Measurements from ENCODE around the gene CAPN11.
"Not testable (repeated sequence)": the region's sequence is repeated elsewhere in the genome, so short reads cannot be mapped to it uniquely, and the experiment has no call there.

CAPN11 gene

DNA sequence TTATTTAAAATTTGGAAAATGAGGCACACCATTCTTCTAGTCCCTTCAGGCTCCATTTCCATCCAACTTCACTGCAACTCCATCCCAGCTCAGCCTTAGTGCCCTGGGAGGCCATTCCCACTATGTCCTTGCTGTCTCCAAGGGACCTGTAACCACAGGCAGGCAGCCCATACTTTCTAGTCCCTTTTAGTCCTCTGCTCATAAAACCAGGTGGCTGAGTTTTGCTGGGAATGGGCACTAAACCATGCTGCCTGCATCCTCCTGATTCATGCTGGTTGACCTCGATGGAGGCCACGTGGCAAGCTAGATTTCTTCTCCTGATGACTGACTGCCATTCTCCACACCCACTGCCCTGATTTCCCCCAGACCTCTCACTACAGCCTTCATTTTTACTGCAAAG, 30.6 kb downstream of the CAPN11 start:
- no peak overlapping the region for H3K4me3 ChIP-seq (ENCODE audit: low read length)
- TF ChIP-seq, protein P1, sequence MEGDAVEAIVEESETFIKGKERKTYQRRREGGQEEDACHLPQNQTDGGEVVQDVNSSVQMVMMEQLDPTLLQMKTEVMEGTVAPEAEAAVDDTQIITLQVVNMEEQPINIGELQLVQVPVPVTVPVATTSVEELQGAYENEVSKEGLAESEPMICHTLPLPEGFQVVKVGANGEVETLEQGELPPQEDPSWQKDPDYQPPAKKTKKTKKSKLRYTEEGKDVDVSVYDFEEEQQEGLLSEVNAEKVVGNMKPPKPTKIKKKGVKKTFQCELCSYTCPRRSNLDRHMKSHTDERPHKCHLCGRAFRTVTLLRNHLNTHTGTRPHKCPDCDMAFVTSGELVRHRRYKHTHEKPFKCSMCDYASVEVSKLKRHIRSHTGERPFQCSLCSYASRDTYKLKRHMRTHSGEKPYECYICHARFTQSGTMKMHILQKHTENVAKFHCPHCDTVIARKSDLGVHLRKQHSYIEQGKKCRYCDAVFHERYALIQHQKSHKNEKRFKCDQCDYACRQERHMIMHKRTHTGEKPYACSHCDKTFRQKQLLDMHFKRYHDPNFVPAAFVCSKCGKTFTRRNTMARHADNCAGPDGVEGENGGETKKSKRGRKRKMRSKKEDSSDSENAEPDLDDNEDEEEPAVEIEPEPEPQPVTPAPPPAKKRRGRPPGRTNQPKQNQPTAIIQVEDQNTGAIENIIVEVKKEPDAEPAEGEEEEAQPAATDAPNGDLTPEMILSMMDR (IDR thresholded peaks at IDR 0.05; ENCODE audit: insufficient read depth, low read depth, low read length, missing control alignments) = no peak

DNA sequence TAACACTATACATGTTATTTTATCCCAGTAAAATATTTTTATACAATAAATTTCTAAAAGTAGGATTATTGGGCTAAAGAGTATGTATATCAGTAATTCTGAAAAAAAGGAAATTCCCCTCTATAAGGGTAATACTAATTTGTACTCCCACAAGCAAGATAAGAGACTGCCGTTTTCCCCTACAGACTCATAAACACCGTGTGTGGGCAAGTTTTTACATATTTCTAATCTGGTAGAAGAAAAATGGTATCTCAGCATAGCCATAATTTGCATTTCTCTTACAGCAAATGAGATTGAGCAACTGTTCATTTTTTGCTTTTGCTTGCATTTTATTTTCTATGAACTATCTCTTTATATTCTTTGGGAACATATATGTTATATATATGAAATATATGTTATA, 32.1 kb downstream of the CAPN11 start:
- DNase-seq (ENCODE audit: low read depth) = no peak
- H3K4me3 ChIP-seq (ENCODE audit: low read length) = no peak overlapping the region
- TF ChIP-seq, protein P1 (IDR thresholded peaks at IDR 0.05; ENCODE audit: insufficient read depth, low read depth, low read length, missing control alignments) = no peak

More for the DNA sequence above, 30.6 kb downstream of the CAPN11 start:
- no peak for DNase-seq (ENCODE audit: low read depth)

DNA sequence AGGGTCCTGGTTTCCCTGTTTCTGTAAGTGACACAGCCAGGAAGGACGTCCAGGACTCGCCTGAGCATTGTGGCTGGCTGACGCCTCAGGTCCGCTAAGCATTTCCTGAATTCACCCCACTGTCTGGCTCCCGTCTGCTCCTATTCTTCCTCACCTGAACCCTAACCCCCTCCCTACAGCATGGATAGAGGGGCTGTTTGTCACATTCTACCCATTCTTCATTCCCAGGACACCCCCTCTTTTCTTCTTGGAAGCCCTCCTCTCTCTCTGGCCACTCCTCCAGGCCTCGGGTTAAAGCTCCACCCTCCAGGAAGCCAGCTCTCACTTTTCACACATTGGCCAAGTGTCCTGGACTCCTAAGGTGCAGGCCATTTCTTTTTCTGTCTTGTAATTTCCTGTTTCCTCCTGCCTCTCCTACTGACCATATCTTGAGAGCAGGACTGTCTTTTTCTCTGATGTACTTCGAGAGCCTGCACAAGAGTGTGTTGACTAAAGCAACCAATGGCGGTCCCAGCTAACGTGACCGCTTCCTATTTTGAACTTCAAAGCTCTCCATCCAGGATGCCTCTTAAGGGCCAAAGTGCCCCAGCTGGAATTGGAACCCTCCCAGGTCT, 33.9 kb downstream of the CAPN11 start:
- no peak overlapping the region for H3K4me3 ChIP-seq (ENCODE audit: low read length)
- TF ChIP-seq, protein P1 (IDR thresholded peaks at IDR 0.05; ENCODE audit: insufficient read depth, low read depth, low read length, missing control alignments) = no peak
- DNase-seq (ENCODE audit: low read depth) = no peak

DNA sequence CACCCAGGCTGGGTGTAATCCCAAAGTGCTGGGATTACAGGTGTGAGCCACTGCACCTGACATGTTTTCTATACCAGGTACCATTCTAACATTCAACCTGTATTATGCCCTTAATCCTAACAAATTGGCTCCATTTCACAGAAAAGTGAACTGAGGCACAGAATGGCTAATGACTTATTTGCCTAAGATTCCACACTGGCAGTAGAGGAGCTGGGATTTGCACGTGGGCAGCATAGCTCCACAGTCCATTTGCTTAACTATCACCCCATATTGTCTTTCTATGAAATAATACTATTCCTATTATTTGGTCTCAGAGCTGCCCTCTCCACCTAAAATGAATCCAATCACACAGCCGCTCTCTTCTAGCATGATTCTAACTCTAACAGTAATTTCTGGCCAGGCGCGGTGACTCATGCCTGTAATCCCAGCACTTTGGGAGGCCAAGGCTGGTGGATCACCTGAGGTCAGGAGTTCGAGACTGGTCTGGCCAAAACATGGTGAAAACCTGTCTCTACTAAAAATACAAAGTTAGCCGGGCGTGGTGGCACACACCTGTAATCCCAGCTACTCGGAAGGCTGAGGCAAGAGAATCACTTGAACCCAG, 34.8 kb downstream of the CAPN11 start:
- TF ChIP-seq, protein P1 (IDR thresholded peaks at IDR 0.05; ENCODE audit: insufficient read depth, low read depth, low read length, missing control alignments) = no peak
- H3K4me3 ChIP-seq (ENCODE audit: low read length) = no peak overlapping the region
- DNase-seq (ENCODE audit: low read depth) = no peak

DNA sequence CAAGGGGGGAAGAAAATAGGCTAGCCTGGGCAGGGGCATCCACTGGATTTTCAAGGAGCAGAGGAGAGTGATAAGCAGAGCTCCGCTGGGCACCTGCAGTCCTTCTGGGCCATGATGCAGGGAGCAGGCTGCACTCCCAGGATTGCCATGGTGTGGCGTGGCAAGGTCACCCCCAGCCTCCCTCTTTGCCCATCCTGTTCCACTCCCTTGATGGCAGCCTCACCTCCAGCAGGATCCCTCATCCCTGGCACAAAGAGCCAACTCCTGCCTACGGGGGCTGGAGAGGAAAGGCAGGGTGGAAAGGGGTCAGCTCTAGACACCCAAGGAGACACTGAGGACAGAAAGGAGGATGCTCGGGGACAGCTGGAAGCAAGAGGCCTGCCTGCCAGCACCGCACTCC, 35.7 kb downstream of the CAPN11 start:
- no peak for DNase-seq (ENCODE audit: low read depth)
- H3K4me3 ChIP-seq (ENCODE audit: low read length) = no peak overlapping the region
- TF ChIP-seq, protein P1 (IDR thresholded peaks at IDR 0.05; ENCODE audit: insufficient read depth, low read depth, low read length, missing control alignments) = no peak

DNA sequence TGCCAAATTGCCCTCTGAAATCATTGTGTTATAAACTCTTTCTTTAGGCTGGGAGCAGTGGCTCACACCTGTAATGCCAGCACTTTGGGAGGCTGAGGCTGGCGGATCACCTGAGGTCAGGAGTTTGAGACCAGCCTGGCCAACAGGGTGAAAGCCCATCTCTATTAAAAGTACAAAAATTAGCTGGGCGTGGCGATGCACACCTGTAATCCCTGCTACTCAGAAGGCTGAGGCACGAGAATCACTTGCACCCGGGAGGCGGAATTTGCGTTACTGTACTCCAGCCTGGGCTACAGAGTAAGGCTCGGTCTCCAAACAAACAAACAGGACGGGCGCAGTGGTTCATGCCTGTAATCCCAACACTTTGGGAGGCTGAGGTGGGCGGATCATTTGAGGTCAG, 37.7 kb downstream of the CAPN11 start:
- not testable (repeated sequence) for DNase-seq (ENCODE audit: low read depth); H3K4me3 ChIP-seq (ENCODE audit: low read length)

DNA sequence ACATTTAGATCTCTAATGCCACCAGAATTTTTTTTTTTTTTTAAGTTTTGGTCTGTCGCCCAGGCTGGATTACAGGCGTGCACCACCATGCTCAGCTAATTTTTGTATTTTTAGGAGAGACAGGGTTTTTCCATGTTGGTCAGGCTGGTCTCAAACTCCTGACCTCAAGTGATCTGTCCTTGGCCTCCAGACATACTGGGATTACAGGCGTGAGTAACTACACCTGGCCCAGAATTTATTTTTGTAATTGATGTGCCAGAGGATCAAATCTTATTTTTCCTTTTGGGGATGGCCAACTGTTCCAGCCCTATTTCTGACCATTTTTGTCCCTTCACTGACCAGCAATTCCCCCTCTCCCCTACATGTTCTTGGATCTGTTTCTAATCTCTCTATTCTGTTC, 40.1 kb downstream of the CAPN11 start:
- H3K4me3 ChIP-seq (ENCODE audit: low read length) = no peak overlapping the region
- TF ChIP-seq, protein P1 (IDR thresholded peaks at IDR 0.05; ENCODE audit: insufficient read depth, low read depth, low read length, missing control alignments) = no peak
- DNase-seq (ENCODE audit: low read depth) = no peak
